Endothelial cell of umbilical vein (primary cell): ENCODE data around the gene MORC1. TPM values are rescaled to one million over a fixed set of nuclear protein-coding genes. Genes with fewer than 3 reads are reported as not detected.

Experiments used
- BruUV-seq: library from RNA; stranded (reverse); fragments of 400-500 nt; replicated peaks from 2 replicates; lab custom pipeline; 2021; lab: Mats Ljungman, UMichigan
- CTCF ChIA-PET: fragments of 300-600, 350-600 bp; sonication (Branson Sonifier 250); formaldehyde crosslinking; loops from one replicate; lab custom pipeline; 2021; ENCODE audit warnings: antibody characterized with exemption, inconsistent platforms; lab: Charles Lee
- POLR2A ChIA-PET: fragments of 300-600, 350-600 bp; sonication (Branson Sonifier 250); formaldehyde crosslinking; loops from one replicate; lab custom pipeline; 2021; ENCODE audit warnings: antibody characterized with exemption, inconsistent platforms; lab: Charles Lee
- DNase-seq: peaks from one replicate; pipeline ENCODE4 v3.0.0-alpha.2; 2011; ENCODE audit warnings: low read depth, low spot score
- FAIRE-seq: peaks from 2 replicates; lab custom pipeline; 2011; peaks lifted over from hg19 to GRCh38; lab: Jason Lieb, UNC
- H2AFZ ChIP-seq: 2 replicates; pipeline ENCODE4 v1.6.0; 2012; ENCODE audit warnings: low read depth, low read length, control low read depth, inconsistent platforms
- H3K27ac ChIP-seq: 2 replicates; pipeline ENCODE4 v1.5.1; 2011; ENCODE audit warnings: low read depth, mild to moderate bottlenecking, control low read depth, low read length, moderate library complexity; ENCODE audit not compliant: insufficient read depth
- H3K27me3 ChIP-seq, 2 experiments: 2 replicates each; pipeline versions ENCODE4 v1.6.0 to v1.6.1; 2011; ENCODE audit warnings: low read length in 2 of 2, mixed read lengths in 1 of 2; ENCODE audit not compliant: control insufficient read depth in 2 of 2, insufficient read depth in 2 of 2
- H3K36me3 ChIP-seq, 2 experiments: 2 replicates in 1 of 2; 3 replicates in 1 of 2; pipeline ENCODE4 v1.5.1; 2011; ENCODE audit warnings: low read length in 2 of 2, mild to moderate bottlenecking in 1 of 2, moderate library complexity in 1 of 2; ENCODE audit not compliant: control insufficient read depth in 2 of 2, insufficient read depth in 2 of 2; ENCODE audit errors: extremely low read depth in 1 of 2
- H3K4me1 ChIP-seq: 3 replicates; pipeline ENCODE4 v1.5.1; 2011; ENCODE audit warnings: mild to moderate bottlenecking, low read length; ENCODE audit not compliant: control insufficient read depth, insufficient read depth; ENCODE audit errors: extremely low read depth
- H3K4me2 ChIP-seq: 2 replicates; pipeline ENCODE4 v1.6.1; 2011; ENCODE audit warnings: low read length, control low read depth, mixed read lengths; ENCODE audit not compliant: insufficient read depth
- H3K4me3 ChIP-seq, 3 experiments: fragments of 200-600 bp in 1 of 3; sonication (generic), shearing (Covaris generic) in 1 of 3; replicated peaks in 1 of 3; 2 replicates each; pipeline ENCODE4 v1.5.1; 2011 to 2016; ENCODE audit warnings: control low read depth in 3 of 3, low read length in 3 of 3, mild to moderate bottlenecking in 2 of 3, inconsistent platforms in 1 of 3, low read depth in 1 of 3, moderate library complexity in 1 of 3; ENCODE audit not compliant: insufficient read depth in 1 of 3
- H3K79me2 ChIP-seq: 2 replicates; pipeline ENCODE4 v1.6.0; 2012; ENCODE audit warnings: low read length, inconsistent platforms; ENCODE audit not compliant: control insufficient read depth, insufficient read depth
- H3K9ac ChIP-seq: replicated peaks from 2 replicates; pipeline ENCODE3; 2011; ENCODE audit warnings: low read length, control low read depth; ENCODE audit not compliant: insufficient read depth; ENCODE audit errors: extremely low read depth
- H3K9me1 ChIP-seq: replicated peaks from 3 replicates; pipeline ENCODE4 v1.6.0; 2011; ENCODE audit warnings: mild to moderate bottlenecking, low read length; ENCODE audit not compliant: control insufficient read depth, insufficient read depth; ENCODE audit errors: extremely low read depth
- H3K9me3 ChIP-seq: replicated peaks from 2 replicates; pipeline ENCODE4 v1.5.1; 2012; ENCODE audit warnings: low read length, inconsistent platforms; ENCODE audit not compliant: control insufficient read depth, insufficient read depth
- H4K20me1 ChIP-seq: replicated peaks from 2 replicates; pipeline ENCODE3; 2011; ENCODE audit warnings: mild to moderate bottlenecking, low read length; ENCODE audit not compliant: control insufficient read depth, insufficient read depth; ENCODE audit errors: extremely low read depth
- EZH2 ChIP-seq: IDR thresholded peaks from 2 replicates; pipeline ENCODE4 v1.6.1; 2012; ENCODE audit warnings: borderline replicate concordance, low read depth, mild to moderate bottlenecking, moderate library complexity, low read length, inconsistent platforms; ENCODE audit not compliant: severe bottlenecking
- FOS ChIP-seq: IDR thresholded peaks from 2 replicates; pipeline ENCODE4 v1.6.1; 2011; ENCODE audit warnings: mild to moderate bottlenecking, low read length, moderate library complexity, borderline replicate concordance; ENCODE audit not compliant: insufficient read depth
- GATA2 ChIP-seq: IDR thresholded peaks from 2 replicates; pipeline ENCODE4 v1.7.0; 2011; ENCODE audit warnings: low read depth, mild to moderate bottlenecking, moderate library complexity, mixed read lengths, low read length; ENCODE audit not compliant: insufficient read length, insufficient read depth
- JUN ChIP-seq: IDR thresholded peaks from 2 replicates; pipeline ENCODE4 v1.6.1; 2011; ENCODE audit warnings: borderline replicate concordance, low read depth; ENCODE audit not compliant: insufficient read length, insufficient read depth
- MYC ChIP-seq: IDR thresholded peaks from one replicate; pipeline ENCODE4 v1.6.1; 2011; ENCODE audit warnings: mild to moderate bottlenecking, low read depth, low read length
- POLR2A ChIP-seq: IDR thresholded peaks from 2 replicates; pipeline ENCODE4 v1.6.1; 2012; ENCODE audit warnings: low read depth, mild to moderate bottlenecking, control low read depth, low read length
- POLR2AphosphoS5 ChIP-seq: IDR thresholded peaks from 2 replicates; pipeline ENCODE4 v1.6.1; 2012; ENCODE audit warnings: low read depth, mild to moderate bottlenecking, control low read depth, low read length, moderate library complexity; ENCODE audit not compliant: insufficient read depth
- dilution Hi-C: fragments of 300-500 bp; cut with MboI; formaldehyde crosslinking; loops from one replicate; pipeline ENCODE4 v1.15.0; 2019; ENCODE audit warnings: low sequenced_read_pairs; ENCODE audit not compliant: extremely low pct_ligation_motif_present
- intact Hi-C: fragments of 100-400 bp; cut with micrococcal nuclease; formaldehyde crosslinking; loops from one replicate; pipeline ENCODE4 v1.10.0; 2022
- polyA plus RNA-seq, 4 experiments: library from polyadenylated mRNA; depleted of rRNA in 3 of 4; stranded (reverse) in 3 of 4; unstranded in 1 of 4; fragments of >200 nt; gene quantifications; 2 replicates each; pipeline versions ENCODE4 v1.2.1 to v1.2.3, GENCODE V29; 2011 to 2012; ENCODE audit warnings: missing spikeins in 1 of 4
- total RNA-seq: library from RNA; stranded (reverse); gene quantifications from 2 replicates; pipeline ENCODE4 v1.2.3, GENCODE V29; 2021
- TF ChIP-seq, protein P1 (sequence below): IDR thresholded peaks from 2 replicates; pipeline ENCODE4 v1.6.1; 2011; ENCODE audit not compliant: insufficient read depth, insufficient read length
- TF ChIP-seq, protein P2 (sequence below), 2 donors: IDR thresholded peaks; 1 replicate in 1 of 2; 2 replicates in 1 of 2; pipeline ENCODE4 v1.5.1; 2011; ENCODE audit warnings: low read length in 2 of 2, mild to moderate bottlenecking in 2 of 2, moderate library complexity in 2 of 2, control low read depth in 1 of 2, inconsistent platforms in 1 of 2, low read depth in 1 of 2; ENCODE audit not compliant: insufficient read depth in 1 of 2; ENCODE audit errors: extremely low read depth in 1 of 2

The MORC1 gene
- total and polyA plus RNA-seq, 2 donors (not counting 3 experiments of a cell fraction or from before 2014, with no cell fraction given) = not detected

DNA sequence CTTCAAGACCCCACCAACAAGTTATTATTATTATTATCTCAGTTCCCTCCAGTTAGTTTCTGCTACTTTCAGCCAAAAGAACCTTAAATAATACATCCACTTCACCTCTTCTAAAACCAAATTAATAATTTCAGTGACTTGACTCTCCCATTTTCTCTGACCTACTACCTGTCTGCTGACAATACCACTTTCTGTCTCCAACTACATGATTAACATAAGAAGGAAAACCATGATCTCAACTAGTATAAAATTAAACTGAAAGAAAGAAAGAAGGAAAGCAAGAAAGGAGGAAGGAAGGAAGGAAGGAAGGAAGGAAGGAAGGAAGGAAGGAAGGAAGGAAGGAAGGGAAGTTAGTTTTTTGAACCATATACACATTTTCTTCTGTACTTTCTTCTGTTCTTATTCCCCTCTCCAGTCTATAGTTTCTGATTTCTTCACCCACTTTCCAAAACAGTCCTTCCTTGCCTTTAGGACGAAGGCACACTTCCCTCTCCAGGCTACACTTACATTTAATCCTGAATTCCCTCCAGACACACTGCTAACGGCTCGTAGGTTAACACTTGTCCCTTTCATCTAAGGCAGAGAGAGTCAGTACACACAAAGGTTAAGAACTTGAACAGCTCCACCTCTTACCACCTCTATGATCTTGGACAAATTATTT, 84.8 kb downstream of the MORC1 start:
- dilution Hi-C loops = no loop called here
- no peak for TF ChIP-seq POLR2AphosphoS5
- no peak for TF ChIP-seq MYC
- no peak for TF ChIP-seq POLR2A
- TF ChIP-seq, protein P1, sequence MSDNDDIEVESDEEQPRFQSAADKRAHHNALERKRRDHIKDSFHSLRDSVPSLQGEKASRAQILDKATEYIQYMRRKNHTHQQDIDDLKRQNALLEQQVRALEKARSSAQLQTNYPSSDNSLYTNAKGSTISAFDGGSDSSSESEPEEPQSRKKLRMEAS = no peak
- no peak for TF ChIP-seq EZH2
- no peak for TF ChIP-seq FOS
- TF ChIP-seq JUN = no peak
- TF ChIP-seq, protein P2, sequence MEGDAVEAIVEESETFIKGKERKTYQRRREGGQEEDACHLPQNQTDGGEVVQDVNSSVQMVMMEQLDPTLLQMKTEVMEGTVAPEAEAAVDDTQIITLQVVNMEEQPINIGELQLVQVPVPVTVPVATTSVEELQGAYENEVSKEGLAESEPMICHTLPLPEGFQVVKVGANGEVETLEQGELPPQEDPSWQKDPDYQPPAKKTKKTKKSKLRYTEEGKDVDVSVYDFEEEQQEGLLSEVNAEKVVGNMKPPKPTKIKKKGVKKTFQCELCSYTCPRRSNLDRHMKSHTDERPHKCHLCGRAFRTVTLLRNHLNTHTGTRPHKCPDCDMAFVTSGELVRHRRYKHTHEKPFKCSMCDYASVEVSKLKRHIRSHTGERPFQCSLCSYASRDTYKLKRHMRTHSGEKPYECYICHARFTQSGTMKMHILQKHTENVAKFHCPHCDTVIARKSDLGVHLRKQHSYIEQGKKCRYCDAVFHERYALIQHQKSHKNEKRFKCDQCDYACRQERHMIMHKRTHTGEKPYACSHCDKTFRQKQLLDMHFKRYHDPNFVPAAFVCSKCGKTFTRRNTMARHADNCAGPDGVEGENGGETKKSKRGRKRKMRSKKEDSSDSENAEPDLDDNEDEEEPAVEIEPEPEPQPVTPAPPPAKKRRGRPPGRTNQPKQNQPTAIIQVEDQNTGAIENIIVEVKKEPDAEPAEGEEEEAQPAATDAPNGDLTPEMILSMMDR (IDR thresholded peaks at IDR 0.05; ENCODE audit: extremely low read depth in 1 of 2, insufficient read depth in 1 of 2, low read depth in 1 of 2, low read length in 2 of 2) = no peak
- TF ChIP-seq GATA2 = no peak

More for the DNA sequence above, 84.8 kb downstream of the MORC1 start:
- CTCF ChIA-PET = interaction anchor here (3.7 kb wide), 1 partner anchor 9 kb away, joined by 14 read pairs; no protein-coding TSS in a partner anchor
- H3K4me2 ChIP-seq = no peak overlapping the region
- H2AFZ ChIP-seq = no peak overlapping the region
- H4K20me1 ChIP-seq = no peaks in the 10 kb centered on the region
- DNase-seq (no peak), FAIRE-seq (no peak)
- H3K27me3 ChIP-seq = no peaks in the 10 kb centered on the region
- no TSS peak for BruUV-seq
- POLR2A ChIA-PET = no interaction called here
- no peaks in the 10 kb centered on the region for H3K4me1 ChIP-seq
- intact Hi-C loops = no loop called here
- H3K4me3 ChIP-seq = no peak overlapping the region
- no peaks in the 10 kb centered on the region for H3K9me3 ChIP-seq
- H3K9me1 ChIP-seq = no peaks in the 10 kb centered on the region
- H3K36me3 ChIP-seq = no peaks in the 10 kb centered on the region
- no peak overlapping the region for H3K27ac ChIP-seq
- H3K9ac ChIP-seq = no peak overlapping the region
- H3K79me2 ChIP-seq = no peaks in the 10 kb centered on the region
